ENCODE results near the gene HEYL. TPM values are rescaled to one million over a fixed set of nuclear protein-coding genes. Genes with fewer than 3 reads are reported as not detected.

HEYL gene
- total RNA-seq, 3 donors from 2014 or later, result 2.1 to 5.2 (median 2.3) TPM

- H3K4me3 ChIP-seq, result no peak overlapping the region
- DNase-seq (ENCODE audit: low spot score in 2 of 2), result no peak
- H3K27me3 ChIP-seq, result peaks cover 0 to under 1% of the 10 kb centered on the region in 2 donors
- H3K4me1 ChIP-seq, result no peaks in the 10 kb centered on the region
- H3K27ac ChIP-seq, result no peak overlapping the region
- TF ChIP-seq CTCF (IDR thresholded peaks at IDR 0.05) (no peak), POLR2A (IDR thresholded peaks at IDR 0.05) (no peak), POLR2AphosphoS5 (IDR thresholded peaks at IDR 0.05) (no peak)
- H3K9me3 ChIP-seq, result no peaks in the 10 kb centered on the region
- intact Hi-C loops (cut with DNase I; ENCODE audit: low total_unique reads), result no loop called here
- no peaks in the 10 kb centered on the region for H3K36me3 ChIP-seq
Observed at GRCh38 chr1:39645411-39646043, 6.1 kb upstream of the HEYL start.

- H3K27me3 ChIP-seq, result peaks cover 0 to 17% of the 10 kb centered on the region in 2 donors
- H3K9me3 ChIP-seq, result no peaks in the 10 kb centered on the region
- no peaks in the 10 kb centered on the region for H3K36me3 ChIP-seq
- H3K4me1 ChIP-seq, result no peaks in the 10 kb centered on the region
- DNase-seq (ENCODE audit: low spot score in 2 of 2), result no peak
- intact Hi-C loops (cut with DNase I; ENCODE audit: low total_unique reads), result no loop called here
- H3K27ac ChIP-seq, result no peak overlapping the region
- H3K4me3 ChIP-seq, result no peak overlapping the region
- no peak for TF ChIP-seq CTCF (IDR thresholded peaks at IDR 0.05)
- TF ChIP-seq POLR2AphosphoS5 (IDR thresholded peaks at IDR 0.05), result no peak
- TF ChIP-seq POLR2A (IDR thresholded peaks at IDR 0.05), result no peak
Observed at GRCh38 chr1:39643705-39644104, 4.3 kb upstream of the HEYL start.

GRCh38 chr1:39642796-39643195 lies 3.4 kb upstream of the HEYL start:
- no peak for TF ChIP-seq CTCF (IDR thresholded peaks at IDR 0.05)
- TF ChIP-seq POLR2AphosphoS5 (IDR thresholded peaks at IDR 0.05), result no peak
- TF ChIP-seq POLR2A (IDR thresholded peaks at IDR 0.05), result no peak
- DNase-seq (ENCODE audit: low spot score in 2 of 2), result no peak
- intact Hi-C loops (cut with DNase I; ENCODE audit: low total_unique reads), result no loop called here
- Histone ChIP-seq H3K27ac (no peak overlapping the region), H3K27me3 (peaks cover 0 to 24% of the 10 kb centered on the region in 2 donors), H3K9me3 (no peaks in the 10 kb centered on the region), H3K36me3 (no peaks in the 10 kb centered on the region), H3K4me3 (no peak overlapping the region), H3K4me1 (no peaks in the 10 kb centered on the region)

GRCh38 chr1:39640861-39641260 lies 1.4 kb upstream of the HEYL start:
- no peak overlapping the region for H3K27ac ChIP-seq
- intact Hi-C loops (cut with DNase I; ENCODE audit: low total_unique reads), result no loop called here
- no peak for DNase-seq (ENCODE audit: low spot score in 2 of 2)
- no peak for TF ChIP-seq POLR2A (IDR thresholded peaks at IDR 0.05)
- H3K27me3 ChIP-seq, result peaks cover 0 to 34% of the 10 kb centered on the region in 2 donors
- no peak overlapping the region for H3K4me3 ChIP-seq
- no peaks in the 10 kb centered on the region for H3K9me3 ChIP-seq
- no peaks in the 10 kb centered on the region for H3K36me3 ChIP-seq
- no peaks in the 10 kb centered on the region for H3K4me1 ChIP-seq

GRCh38 chr1:39638965-39639304 lies 508 bp downstream of the HEYL start:
- Histone ChIP-seq H3K4me3 (peak overlapping the region; percentile 47 to 65 (median 51)), H3K4me1 (no peaks in the 10 kb centered on the region), H3K27me3 (peaks cover 0 to 48% of the 10 kb centered on the region in 2 donors), H3K9me3 (no peaks in the 10 kb centered on the region), H3K36me3 (no peaks in the 10 kb centered on the region), H3K27ac (peak overlapping the region; percentile 40 to 73)
- intact Hi-C loops (cut with DNase I; ENCODE audit: low total_unique reads), result no loop called here
- no peak for DNase-seq (ENCODE audit: low spot score in 2 of 2)
- TF ChIP-seq POLR2A (IDR thresholded peaks at IDR 0.05), result no peak
- no peak for TF ChIP-seq POLR2AphosphoS5 (IDR thresholded peaks at IDR 0.05)
- no peak for TF ChIP-seq CTCF (IDR thresholded peaks at IDR 0.05)
